CD14-positive monocyte (primary cell): Measurements from ENCODE around the gene SFXN2. TPM values are rescaled to one million over a fixed set of nuclear protein-coding genes. Genes with fewer than 3 reads are reported as not detected.
A peak's percentile ranks its signal among the peaks of the same experiment; 100 is the strongest.

ENCODE experiments used
- DNase-seq, 3 donors: peaks; one replicate each; pipeline ENCODE4 v3.0.0-alpha.2; 2011 to 2022
- H2AFZ ChIP-seq: 2 replicates; pipeline ENCODE4 v1.6.0; 2012; ENCODE audit warnings: mild to moderate bottlenecking, low read depth, low read length, inconsistent platforms; ENCODE audit not compliant: insufficient read depth, poor library complexity, severe bottlenecking
- H3K27ac ChIP-seq, 2 donors: 1 replicate in 1 of 2; 2 replicates in 1 of 2; pipeline ENCODE4 v1.5.1; 2012 to 2013; ENCODE audit warnings: low read length in 2 of 2, control low read depth in 1 of 2, inconsistent platforms in 1 of 2, low read depth in 1 of 2, mild to moderate bottlenecking in 1 of 2
- H3K27me3 ChIP-seq, 2 donors: one replicate each; pipeline versions ENCODE4 v1.6.0 to v1.6.1; 2011 to 2013; ENCODE audit warnings: low read length in 2 of 2; ENCODE audit not compliant: control insufficient read depth in 2 of 2, insufficient read depth in 2 of 2
- H3K36me3 ChIP-seq, 2 donors: replicated peaks in 1 of 2; 1 replicate in 1 of 2; 2 replicates in 1 of 2; pipeline versions ENCODE4 v1.5.1 to v1.6.1; 2012 to 2013; ENCODE audit warnings: low read length in 2 of 2, control low read depth in 1 of 2, inconsistent platforms in 1 of 2, mild to moderate bottlenecking in 1 of 2; ENCODE audit not compliant: insufficient read depth in 2 of 2, control insufficient read depth in 1 of 2
- H3K4me1 ChIP-seq, 2 donors: 1 replicate in 1 of 2; 2 replicates in 1 of 2; pipeline versions ENCODE4 v1.5.1 to v1.6.1; 2012 to 2013; ENCODE audit warnings: low read length in 2 of 2, control low read depth in 1 of 2, inconsistent platforms in 1 of 2, mild to moderate bottlenecking in 1 of 2, moderate library complexity in 1 of 2; ENCODE audit not compliant: insufficient read depth in 2 of 2, control insufficient read depth in 1 of 2
- H3K4me2 ChIP-seq: replicated peaks from 2 replicates; pipeline ENCODE3; 2012; ENCODE audit warnings: low read length, moderate library complexity, mild to moderate bottlenecking; ENCODE audit not compliant: poor library complexity, severe bottlenecking; ENCODE audit errors: extremely low read depth
- H3K4me3 ChIP-seq, 3 experiments: fragments of 200-600 bp in 1 of 3; sonication (generic) in 1 of 3; replicated peaks in 1 of 3; 1 replicate in 2 of 3; 2 replicates in 1 of 3; pipeline ENCODE4 v1.5.1; 2011 to 2013; ENCODE audit warnings: low read length in 3 of 3, mild to moderate bottlenecking in 3 of 3, control low read depth in 2 of 3, low read depth in 2 of 3, inconsistent platforms in 1 of 3, moderate library complexity in 1 of 3
- H3K79me2 ChIP-seq: 2 replicates; pipeline ENCODE4 v1.6.0; 2012; ENCODE audit warnings: mild to moderate bottlenecking, control low read depth, inconsistent platforms, low read length, moderate library complexity; ENCODE audit not compliant: insufficient read depth
- H3K9ac ChIP-seq: 2 replicates; pipeline ENCODE4 v1.6.0; 2017; ENCODE audit warnings: low read length, mild to moderate bottlenecking; ENCODE audit not compliant: insufficient read depth, poor library complexity, severe bottlenecking
- H3K9me3 ChIP-seq, 2 donors: replicated peaks in 1 of 2; 1 replicate in 1 of 2; 2 replicates in 1 of 2; pipeline versions ENCODE4 v1.5.1 to v1.6.1; 2012 to 2013; ENCODE audit warnings: low read length in 2 of 2, control low read depth in 1 of 2; ENCODE audit not compliant: control insufficient read depth in 1 of 2, insufficient read depth in 1 of 2
- H4K20me1 ChIP-seq: 2 replicates; pipeline ENCODE4 v1.6.0; 2012; ENCODE audit warnings: mild to moderate bottlenecking, low read length, control low read depth, moderate library complexity; ENCODE audit not compliant: insufficient read depth
- H3K27ac Mint-ChIP-seq, 7 donors: one replicate each; pipeline ENCODE4 v1.8.0; 2020; ENCODE audit warnings: mild to moderate bottlenecking in 7 of 7, mixed read lengths in 7 of 7, moderate library complexity in 6 of 7, inconsistent platforms in 2 of 7
- H3K27me3 Mint-ChIP-seq, 3 donors: one replicate each; pipeline ENCODE4 v1.8.0; 2021 to 2022; ENCODE audit warnings: low read depth in 3 of 3, mild to moderate bottlenecking in 3 of 3, mixed read lengths in 3 of 3, moderate library complexity in 3 of 3, inconsistent platforms in 1 of 3
- H3K36me3 Mint-ChIP-seq, 2 donors: one replicate each; pipeline ENCODE4 v1.8.0; 2020; ENCODE audit warnings: mixed read lengths in 2 of 2, inconsistent platforms in 1 of 2, mild to moderate bottlenecking in 1 of 2
- H3K4me1 Mint-ChIP-seq: one replicate; pipeline ENCODE4 v1.8.0; 2020; ENCODE audit warnings: mild to moderate bottlenecking, mixed read lengths
- H3K4me3 Mint-ChIP-seq, 2 donors: one replicate each; pipeline ENCODE4 v1.8.0; 2020; ENCODE audit warnings: mild to moderate bottlenecking in 2 of 2, mixed read lengths in 2 of 2, moderate library complexity in 1 of 2
- H3K9me3 Mint-ChIP-seq, 7 donors: one replicate each; pipeline ENCODE4 v1.8.0; 2020 to 2022; ENCODE audit warnings: mixed read lengths in 7 of 7, mild to moderate bottlenecking in 6 of 7, moderate library complexity in 6 of 7, inconsistent platforms in 2 of 7
- WGBS: methylation state at CpG from one replicate; pipeline ENCODE4 v1.1.5; 2013; ENCODE audit warnings: missing lambda C conversion rate; ENCODE audit not compliant: insufficient coverage; 5-methylcytosine and 5-hydroxymethylcytosine counted together
- intact Hi-C, 2 donors: fragments of 100-400 bp; cut with micrococcal nuclease; formaldehyde crosslinking; loops; one replicate each; pipeline versions ENCODE4 v1.15.0 to v1.15.1; 2023
- polyA plus RNA-seq, 3 donors: library from polyadenylated mRNA; depleted of rRNA in 1 of 3; unstranded in 2 of 3; stranded (reverse) in 1 of 3; fragments of 300-500 nt in 2 of 3; fragments of >200 nt in 1 of 3; fragmentation: Illumina TruSeq in 2 of 3; gene quantifications; 1 replicate in 2 of 3; 2 replicates in 1 of 3; pipeline ENCODE4 v1.2.3, GENCODE V29; 2012 to 2021
- TF ChIP-seq, protein P1 (sequence below): fragments of 200-600 bp; IDR thresholded peaks from one replicate; pipeline ENCODE4 v1.8.0; 2022; ENCODE audit warnings: antibody characterized with exemption, mild to moderate bottlenecking

SFXN2 gene
- polyA plus RNA-seq, 3 donors, result 1.3 to 2.0 (median 1.8) TPM

DNA sequence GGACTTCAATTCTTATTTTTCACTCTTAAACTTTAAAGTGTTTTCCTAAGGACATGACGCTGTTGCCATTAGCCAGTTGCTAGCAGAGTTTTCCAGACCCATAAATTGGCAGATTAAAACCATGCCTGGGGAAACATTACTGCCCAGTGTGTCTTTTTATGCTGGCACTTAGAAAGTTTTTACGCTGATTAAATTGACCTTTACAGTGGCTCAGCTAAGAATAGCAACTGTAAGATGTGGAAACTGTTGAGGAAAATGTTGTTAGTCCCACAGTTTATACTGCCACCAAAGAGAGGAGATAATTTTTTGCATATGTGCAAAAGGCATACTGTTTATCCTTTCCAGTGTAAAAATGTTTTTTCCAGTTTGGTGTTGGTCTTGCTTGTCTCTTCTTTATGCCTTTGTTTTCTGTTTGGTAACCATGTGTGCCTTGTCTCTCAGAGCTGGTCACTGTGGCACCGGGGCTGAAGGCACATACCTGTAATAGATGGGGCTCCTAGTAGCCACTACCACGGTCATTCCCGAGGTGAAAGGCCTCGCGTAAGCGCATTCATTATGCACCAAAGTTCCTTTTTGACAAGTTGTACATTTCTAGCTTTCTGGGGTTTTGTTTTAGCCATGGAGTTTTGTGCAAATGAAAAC lies 77.4 kb downstream of the SFXN2 start:
- Histone ChIP-seq H3K4me1 (peaks cover 32 to 41% of the 10 kb centered on the region in 2 donors), H2AFZ (no peak overlapping the region), H3K9ac (no peak overlapping the region), H3K27me3 (no peaks in the 10 kb centered on the region), H4K20me1 (no peaks in the 10 kb centered on the region), H3K4me3 (no peak overlapping the region), H3K36me3 (peaks cover 0 to 24% of the 10 kb centered on the region in 2 donors), H3K4me2 (no peak overlapping the region), H3K9me3 (no peaks in the 10 kb centered on the region), H3K27ac (no peak overlapping the region), H3K79me2 (peaks cover 81% of the 10 kb centered on the region)
- H3K9me3 Mint-ChIP-seq, result peaks cover 0 to 5% (median 0%) of the 10 kb centered on the region in 7 donors
- TF ChIP-seq, protein P1, sequence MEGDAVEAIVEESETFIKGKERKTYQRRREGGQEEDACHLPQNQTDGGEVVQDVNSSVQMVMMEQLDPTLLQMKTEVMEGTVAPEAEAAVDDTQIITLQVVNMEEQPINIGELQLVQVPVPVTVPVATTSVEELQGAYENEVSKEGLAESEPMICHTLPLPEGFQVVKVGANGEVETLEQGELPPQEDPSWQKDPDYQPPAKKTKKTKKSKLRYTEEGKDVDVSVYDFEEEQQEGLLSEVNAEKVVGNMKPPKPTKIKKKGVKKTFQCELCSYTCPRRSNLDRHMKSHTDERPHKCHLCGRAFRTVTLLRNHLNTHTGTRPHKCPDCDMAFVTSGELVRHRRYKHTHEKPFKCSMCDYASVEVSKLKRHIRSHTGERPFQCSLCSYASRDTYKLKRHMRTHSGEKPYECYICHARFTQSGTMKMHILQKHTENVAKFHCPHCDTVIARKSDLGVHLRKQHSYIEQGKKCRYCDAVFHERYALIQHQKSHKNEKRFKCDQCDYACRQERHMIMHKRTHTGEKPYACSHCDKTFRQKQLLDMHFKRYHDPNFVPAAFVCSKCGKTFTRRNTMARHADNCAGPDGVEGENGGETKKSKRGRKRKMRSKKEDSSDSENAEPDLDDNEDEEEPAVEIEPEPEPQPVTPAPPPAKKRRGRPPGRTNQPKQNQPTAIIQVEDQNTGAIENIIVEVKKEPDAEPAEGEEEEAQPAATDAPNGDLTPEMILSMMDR, result no peak
- intact Hi-C loops, result no loop called here
- H3K36me3 Mint-ChIP-seq, result peaks cover 16 to 39% of the 10 kb centered on the region in 2 donors
- peaks cover 0 to 2% (median 0%) of the 10 kb centered on the region in 3 donors for H3K27me3 Mint-ChIP-seq
- peaks cover 37% of the 10 kb centered on the region for H3K4me1 Mint-ChIP-seq
- no peak for DNase-seq
- H3K27ac Mint-ChIP-seq, result peak overlapping the region in 5 of 7 donors; percentile 28 to 71 (median 47)
- 94% methylated on average over 3 of the region's 8 CpGs for WGBS
- H3K4me3 Mint-ChIP-seq, result no peak overlapping the region

Other genes with a start within 250 kb of the SFXN2 start
- 10 to 100 TPM; 72.7 to 79.4 (median 79.0) TPM for gene ACTR1A, start 211.9 kb upstream of the SFXN2 start, polyA plus RNA-seq
- gene SUFU, start 210.7 kb upstream of the SFXN2 start, polyA plus RNA-seq, result 10 to 100 TPM in 1 of 3 donors, 1 to 10 TPM in 2; 3.2 to 10.0 (median 5.7) TPM
- gene TRIM8, start 70.2 kb upstream of the SFXN2 start, polyA plus RNA-seq, result 100 to 1,000 TPM in 1 of 3 donors, 10 to 100 TPM in 2; 39.4 to 183 (median 41.4) TPM
- 1 to 10 TPM; 2.8 to 6.3 (median 6.0) TPM for gene ARL3, start 239 bp upstream of the SFXN2 start, polyA plus RNA-seq
- 10 to 100 TPM; 24.8 to 43.0 (median 38.3) TPM for gene WBP1L, start 29.3 kb downstream of the SFXN2 start, polyA plus RNA-seq
- under 1 TPM in 1 of 3 donors, not detected in 2; 0.04 TPM for gene CYP17A1, start 122.8 kb downstream of the SFXN2 start, polyA plus RNA-seq
- gene BORCS7, start 139.6 kb downstream of the SFXN2 start, polyA plus RNA-seq, result 10 to 100 TPM; 28.4 to 51.9 (median 49.8) TPM
- gene AS3MT, start 154.8 kb downstream of the SFXN2 start, polyA plus RNA-seq, result under 1 TPM in 2 of 3 donors, not detected in 1; 0.09 to 0.45 TPM
- gene CNNM2, start 203.7 kb downstream of the SFXN2 start, polyA plus RNA-seq, result 1 to 10 TPM; 1.6 to 3.8 (median 2.2) TPM